Stimulated activated CD4-positive, alpha-beta T cell treated with anti-CD3 and anti-CD28 coated beads, Interleukin-4, amount 100 ng/mL, for 48 hours (primary cell): Measurements from ENCODE around the gene EEFSEC.

Source experiments
- DNase-seq, 2 donors: peaks; one replicate each; pipeline ENCODE4 v3.0.0-alpha.2; 2020; ENCODE audit warnings: low read depth in 2 of 2

Gene EEFSEC

GRCh38 chr3:128215800-128216495 lies 62.7 kb downstream of the EEFSEC start:
- no peak for DNase-seq

GRCh38 chr3:128217702-128218547 lies 64.6 kb downstream of the EEFSEC start:
- no peak for DNase-seq

- DNase-seq, result no peak
Measured at GRCh38 chr3:128218548-128219257, 65.4 kb downstream of the EEFSEC start.

- DNase-seq, result no peak
Measured at GRCh38 chr3:128221328-128221727, 68.0 kb downstream of the EEFSEC start.

- DNase-seq, result no peak
Measured at GRCh38 chr3:128222796-128223385, 69.6 kb downstream of the EEFSEC start.

GRCh38 chr3:128226186-128226725 lies 73.0 kb downstream of the EEFSEC start:
- DNase-seq, result no peak

GRCh38 chr3:128226795-128227395 lies 73.6 kb downstream of the EEFSEC start:
- DNase-seq, result peak; percentile 14 to 18

GRCh38 chr3:128227507-128227906 lies 74.2 kb downstream of the EEFSEC start:
- DNase-seq, result no peak

GRCh38 chr3:128228366-128228910 lies 75.2 kb downstream of the EEFSEC start:
- no peak for DNase-seq

GRCh38 chr3:128229106-128229857 lies 76.0 kb downstream of the EEFSEC start:
- DNase-seq, result no peak

GRCh38 chr3:128231606-128232005 lies 78.3 kb downstream of the EEFSEC start:
- no peak for DNase-seq

- no peak for DNase-seq
Measured at GRCh38 chr3:128232376-128233178, 79.3 kb downstream of the EEFSEC start.

- no peak for DNase-seq
Measured at GRCh38 chr3:128235207-128235926, 82.1 kb downstream of the EEFSEC start.

- DNase-seq, result no peak
Measured at GRCh38 chr3:128236657-128237056, 83.4 kb downstream of the EEFSEC start.

GRCh38 chr3:128237348-128238183 lies 84.3 kb downstream of the EEFSEC start:
- no peak for DNase-seq

- DNase-seq, result no peak
Measured at GRCh38 chr3:128238184-128238489, 84.9 kb downstream of the EEFSEC start.

- DNase-seq, result no peak
Measured at GRCh38 chr3:128239304-128239703, 86.0 kb downstream of the EEFSEC start.

- DNase-seq, result no peak
Measured at GRCh38 chr3:128240232-128240631, 87.0 kb downstream of the EEFSEC start.
